HEK293 (cell line): ENCODE measurements around the gene VKORC1L1.

ENCODE experiments used
- KLF7 ChIP-seq: fragments of 450-650 bp; formaldehyde crosslinking; IDR thresholded peaks from 2 replicates; pipeline ENCODE4 v1.5.1; 2016; ENCODE audit warnings: missing biosample characterization, missing genetic modification characterization, borderline replicate concordance
- REST ChIP-seq: fragments of 450-650 bp; formaldehyde crosslinking; IDR thresholded peaks from 2 replicates; pipeline ENCODE4 v1.5.1; 2016; ENCODE audit warnings: missing biosample characterization, missing genetic modification characterization
- ZNF274 ChIP-seq, 2 experiments: fragments of 200-500 bp in 1 of 2; fragments of 450-650 bp in 1 of 2; sonication (Bioruptor generic) in 1 of 2; formaldehyde crosslinking in 1 of 2; IDR thresholded peaks; 2 replicates each; pipeline versions ENCODE4 v1.5.1 to v1.6.1; 2014 to 2016; ENCODE audit warnings: borderline replicate concordance in 1 of 2, inconsistent platforms in 1 of 2, low read length in 1 of 2, missing biosample characterization in 1 of 2, missing genetic modification characterization in 1 of 2
- TF ChIP-seq, protein P1 (sequence below): fragments of 450-650 bp; formaldehyde crosslinking; IDR thresholded peaks from 2 replicates; pipeline ENCODE4 v1.5.1; 2016; ENCODE audit warnings: missing biosample characterization, missing genetic modification characterization, borderline replicate concordance
- TF ChIP-seq, protein P2 (sequence below): fragments of 450-650 bp; formaldehyde crosslinking; IDR thresholded peaks from 2 replicates; pipeline ENCODE4 v1.5.1; 2017; ENCODE audit warnings: missing biosample characterization, missing genetic modification characterization

GRCh38 chr7:65925040-65925439 is 52.2 kb downstream of the VKORC1L1 start:
- TF ChIP-seq ZNF274 (IDR thresholded peaks at IDR 0.05; ENCODE audit: low read length), result no peak
- TF ChIP-seq ZNF274 (tag by site-specific recombination; IDR thresholded peaks at IDR 0.05; ENCODE audit: borderline replicate concordance), result no peak
- TF ChIP-seq, protein P1, sequence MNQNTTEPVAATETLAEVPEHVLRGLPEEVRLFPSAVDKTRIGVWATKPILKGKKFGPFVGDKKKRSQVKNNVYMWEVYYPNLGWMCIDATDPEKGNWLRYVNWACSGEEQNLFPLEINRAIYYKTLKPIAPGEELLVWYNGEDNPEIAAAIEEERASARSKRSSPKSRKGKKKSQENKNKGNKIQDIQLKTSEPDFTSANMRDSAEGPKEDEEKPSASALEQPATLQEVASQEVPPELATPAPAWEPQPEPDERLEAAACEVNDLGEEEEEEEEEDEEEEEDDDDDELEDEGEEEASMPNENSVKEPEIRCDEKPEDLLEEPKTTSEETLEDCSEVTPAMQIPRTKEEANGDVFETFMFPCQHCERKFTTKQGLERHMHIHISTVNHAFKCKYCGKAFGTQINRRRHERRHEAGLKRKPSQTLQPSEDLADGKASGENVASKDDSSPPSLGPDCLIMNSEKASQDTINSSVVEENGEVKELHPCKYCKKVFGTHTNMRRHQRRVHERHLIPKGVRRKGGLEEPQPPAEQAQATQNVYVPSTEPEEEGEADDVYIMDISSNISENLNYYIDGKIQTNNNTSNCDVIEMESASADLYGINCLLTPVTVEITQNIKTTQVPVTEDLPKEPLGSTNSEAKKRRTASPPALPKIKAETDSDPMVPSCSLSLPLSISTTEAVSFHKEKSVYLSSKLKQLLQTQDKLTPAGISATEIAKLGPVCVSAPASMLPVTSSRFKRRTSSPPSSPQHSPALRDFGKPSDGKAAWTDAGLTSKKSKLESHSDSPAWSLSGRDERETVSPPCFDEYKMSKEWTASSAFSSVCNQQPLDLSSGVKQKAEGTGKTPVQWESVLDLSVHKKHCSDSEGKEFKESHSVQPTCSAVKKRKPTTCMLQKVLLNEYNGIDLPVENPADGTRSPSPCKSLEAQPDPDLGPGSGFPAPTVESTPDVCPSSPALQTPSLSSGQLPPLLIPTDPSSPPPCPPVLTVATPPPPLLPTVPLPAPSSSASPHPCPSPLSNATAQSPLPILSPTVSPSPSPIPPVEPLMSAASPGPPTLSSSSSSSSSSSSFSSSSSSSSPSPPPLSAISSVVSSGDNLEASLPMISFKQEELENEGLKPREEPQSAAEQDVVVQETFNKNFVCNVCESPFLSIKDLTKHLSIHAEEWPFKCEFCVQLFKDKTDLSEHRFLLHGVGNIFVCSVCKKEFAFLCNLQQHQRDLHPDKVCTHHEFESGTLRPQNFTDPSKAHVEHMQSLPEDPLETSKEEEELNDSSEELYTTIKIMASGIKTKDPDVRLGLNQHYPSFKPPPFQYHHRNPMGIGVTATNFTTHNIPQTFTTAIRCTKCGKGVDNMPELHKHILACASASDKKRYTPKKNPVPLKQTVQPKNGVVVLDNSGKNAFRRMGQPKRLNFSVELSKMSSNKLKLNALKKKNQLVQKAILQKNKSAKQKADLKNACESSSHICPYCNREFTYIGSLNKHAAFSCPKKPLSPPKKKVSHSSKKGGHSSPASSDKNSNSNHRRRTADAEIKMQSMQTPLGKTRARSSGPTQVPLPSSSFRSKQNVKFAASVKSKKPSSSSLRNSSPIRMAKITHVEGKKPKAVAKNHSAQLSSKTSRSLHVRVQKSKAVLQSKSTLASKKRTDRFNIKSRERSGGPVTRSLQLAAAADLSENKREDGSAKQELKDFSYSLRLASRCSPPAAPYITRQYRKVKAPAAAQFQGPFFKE (tag by site-specific recombination), result no peak
- no peak for TF ChIP-seq REST (tag by site-specific recombination)
- TF ChIP-seq KLF7 (tag by site-specific recombination), result no peak
- TF ChIP-seq, protein P2, sequence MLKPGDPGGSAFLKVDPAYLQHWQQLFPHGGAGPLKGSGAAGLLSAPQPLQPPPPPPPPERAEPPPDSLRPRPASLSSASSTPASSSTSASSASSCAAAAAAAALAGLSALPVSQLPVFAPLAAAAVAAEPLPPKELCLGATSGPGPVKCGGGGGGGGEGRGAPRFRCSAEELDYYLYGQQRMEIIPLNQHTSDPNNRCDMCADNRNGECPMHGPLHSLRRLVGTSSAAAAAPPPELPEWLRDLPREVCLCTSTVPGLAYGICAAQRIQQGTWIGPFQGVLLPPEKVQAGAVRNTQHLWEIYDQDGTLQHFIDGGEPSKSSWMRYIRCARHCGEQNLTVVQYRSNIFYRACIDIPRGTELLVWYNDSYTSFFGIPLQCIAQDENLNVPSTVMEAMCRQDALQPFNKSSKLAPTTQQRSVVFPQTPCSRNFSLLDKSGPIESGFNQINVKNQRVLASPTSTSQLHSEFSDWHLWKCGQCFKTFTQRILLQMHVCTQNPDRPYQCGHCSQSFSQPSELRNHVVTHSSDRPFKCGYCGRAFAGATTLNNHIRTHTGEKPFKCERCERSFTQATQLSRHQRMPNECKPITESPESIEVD, result no peak
